ENCODE measurements around the gene NMNAT2. TPM values are rescaled to one million over a fixed set of nuclear protein-coding genes. Genes with fewer than 3 reads are reported as not detected.

The NMNAT2 gene
- total and polyA plus RNA-seq, 2 of the 8 experiments (the other 6 are each of a cell fraction or from before 2014, with no cell fraction given), result 6.5 to 20.9 TPM

GRCh38 chr1:183198463-183198862 lies 219.7 kb downstream of the NMNAT2 start:
- FAIRE-seq (no peak), DNase-seq (ENCODE audit: low read depth in 1 of 2, low spot score in 2 of 2) (no peak)
- no peak overlapping the region for H3K4me3 ChIP-seq (ENCODE audit: extremely low read depth in 1 of 4, insufficient read depth in 2 of 4, low read depth in 3 of 4, low read length in 4 of 4)
- CTCF ChIA-PET (ENCODE audit: partially characterized antibody), result interaction anchor here (1.1 kb wide), 1 partner anchor 108 kb away, joined by 3 read pairs; no protein-coding TSS in a partner anchor
- H3K56ac ChIP-seq (replicated peaks; ENCODE audit: insufficient read length, low read depth, low read length), result no peak overlapping the region
- peak overlapping the region; percentile 15 for H4K91ac ChIP-seq (replicated peaks; ENCODE audit: insufficient read length, low read length)
- H3K4me2 ChIP-seq (ENCODE audit: insufficient read depth in 1 of 2, low read depth in 2 of 2, low read length in 2 of 2), result no peak overlapping the region
- H3K9me3 ChIP-seq (ENCODE audit: insufficient read depth in 2 of 2, low read depth in 1 of 2, low read length in 1 of 2), result no peaks in the 10 kb centered on the region
- no peak overlapping the region for H4K8ac ChIP-seq (ENCODE audit: extremely low read depth, insufficient read depth, low read length)
- no peak overlapping the region for H4K5ac ChIP-seq (ENCODE audit: insufficient read length, low read depth, low read length)
- no peaks in the 10 kb centered on the region for H4K20me1 ChIP-seq (replicated peaks in 1 of 2; ENCODE audit: control insufficient read depth in 1 of 2, insufficient read depth in 2 of 2, low read length in 2 of 2)
- no peak overlapping the region for H2BK12ac ChIP-seq (ENCODE audit: low read depth, low read length)
- no peak overlapping the region for H3K4ac ChIP-seq (replicated peaks; ENCODE audit: insufficient read length, low read depth, low read length)
- no peak overlapping the region for H3K14ac ChIP-seq (ENCODE audit: insufficient read length)
- H2BK15ac ChIP-seq (ENCODE audit: low read length), result no peak overlapping the region
- H3K27me3 ChIP-seq (replicated peaks in 1 of 4; ENCODE audit: control insufficient read depth in 3 of 4, extremely low read depth in 1 of 4, insufficient read depth in 3 of 4, low read length in 3 of 4), result no peaks in the 10 kb centered on the region
- no peaks in the 10 kb centered on the region for H3K36me3 ChIP-seq (ENCODE audit: control insufficient read depth in 2 of 4, insufficient read depth in 4 of 4, low read length in 3 of 4)
- H3K27ac ChIP-seq (ENCODE audit: low read depth, low read length), result no peak overlapping the region
- H3K18ac ChIP-seq (ENCODE audit: extremely low read depth, low read length), result no peak overlapping the region
- no peaks in the 10 kb centered on the region; the same call in 1 of the 2 replicates for H3K23me2 ChIP-seq (ENCODE audit: low read depth, low read length)
- POLR2A ChIA-PET (ENCODE audit: partially characterized antibody), result no interaction called here
- H3K4me1 ChIP-seq (replicated peaks in 1 of 4; ENCODE audit: control insufficient read depth in 3 of 4, insufficient read depth in 4 of 4, low read length in 3 of 4), result peaks cover 5 to 9% (median 8%) of the 10 kb centered on the region in 4 experiments; a peak in 6 of 7 replicates
- no peak overlapping the region for H2AK5ac ChIP-seq (ENCODE audit: low read depth, low read length)
- no peak overlapping the region for H2AFZ ChIP-seq (ENCODE audit: low read length)
- no peak overlapping the region for H2BK5ac ChIP-seq (ENCODE audit: low read depth, low read length)
- H2BK20ac ChIP-seq (ENCODE audit: low read length), result peak overlapping the region; percentile 78; the same call in 1 of the 2 replicates
- 89% methylated on average over 9 of the region's 9 CpGs; no CpG with 5 or more reads in 1 of the 2 experiments for WGBS, 2 experiments (ENCODE audit: extremely low coverage in 1 of 2, insufficient coverage in 1 of 2, insufficient read length in 1 of 2, insufficient replicate concordance in 2 of 2, low coverage in 1 of 2, low lambda C conversion rate in 2 of 2, missing lambda C conversion rate in 1 of 2)
- no peaks in the 10 kb centered on the region for H3K79me1 ChIP-seq (ENCODE audit: low read depth, low read length)
- no peak overlapping the region for H2BK120ac ChIP-seq (replicated peaks; ENCODE audit: low read depth, low read length)
- no peak overlapping the region for H3K23ac ChIP-seq (ENCODE audit: insufficient read length)
- H3K9ac ChIP-seq (replicated peaks in 1 of 4; ENCODE audit: extremely low read depth in 1 of 4, low read depth in 3 of 4, low read length in 3 of 4), result no peak overlapping the region
- H3K79me2 ChIP-seq (ENCODE audit: control insufficient read depth in 1 of 2, insufficient read depth in 2 of 2, low read length in 2 of 2), result no peaks in the 10 kb centered on the region
- TF ChIP-seq TAF1 (IDR thresholded peaks at IDR 0.05; ENCODE audit: low read depth, low read length) (no peak), TBP (IDR thresholded peaks at IDR 0.05; ENCODE audit: low read depth, low read length) (no peak), SIX5 (IDR thresholded peaks at IDR 0.05; ENCODE audit: low read depth, low read length) (no peak), PHF8 (conservative IDR thresholded peaks at IDR 0.05; ENCODE audit: low read depth, low read length) (no peak), RNF2 (IDR thresholded peaks at IDR 0.05; ENCODE audit: borderline replicate concordance, low read depth, low read length, missing control alignments, poor library complexity, severe bottlenecking) (no peak), JUN (IDR thresholded peaks at IDR 0.05; ENCODE audit: low read depth, low read length) (no peak), BCL11A (IDR thresholded peaks at IDR 0.05; ENCODE audit: low read depth in 2 of 2, low read length in 2 of 2) (no peak), SP2 (IDR thresholded peaks at IDR 0.05; ENCODE audit: low read length) (no peak)
